HCT116 (cell line): Measurements from ENCODE around the gene ANXA2. TPM values are rescaled to one million over a fixed set of nuclear protein-coding genes. Genes with fewer than 3 reads are reported as not detected.

Experiments
- ATAC-seq: fragments of 200-7000 bp; cut with Tn5 transposase; 2 replicates; pipeline ENCODE4 v1.9.1; 2020; ENCODE audit warnings: mild to moderate bottlenecking, moderate library complexity
- BruUV-seq: library from RNA; stranded (reverse); fragments of 400-500 nt; replicated peaks from 2 replicates; lab custom pipeline; 2021; lab: Mats Ljungman, UMichigan
- CTCF ChIA-PET: fragments of 300-600 bp; sonication (Branson Sonifier 250); formaldehyde crosslinking; loops from one replicate; lab custom pipeline; 2021; ENCODE audit warnings: antibody characterized with exemption; lab: Charles Lee
- POLR2A ChIA-PET: fragments of 300-600, 350-600 bp; sonication (Branson Sonifier 250); formaldehyde crosslinking; loops from one replicate; lab custom pipeline; 2021; ENCODE audit warnings: antibody characterized with exemption; lab: Charles Lee
- RAD21 ChIA-PET, 2 experiments: fragments of 300-600 bp; sonication (Branson Sonifier 250); formaldehyde crosslinking; loops; one replicate each; lab custom pipeline; 2023; ENCODE audit warnings: low total read pairs in 2 of 2; ENCODE audit not compliant: uncharacterized antibody in 2 of 2, unreplicated experiment in 2 of 2, low non-redundant PET in 1 of 2; lab: Charles Lee
- DNase-seq: peaks from one replicate; pipeline ENCODE4 v3.0.0-alpha.2; 2010; ENCODE audit warnings: low read depth, low spot score
- H2AFZ ChIP-seq: fragments of 200-600 bp; shearing (Covaris generic), sonication (generic); 2 replicates; pipeline ENCODE4 v1.6.1; 2017; ENCODE audit warnings: low read depth, mixed run types, mixed read lengths, antibody characterized with exemption, low read length; ENCODE audit not compliant: poor library complexity, severe bottlenecking
- H3K27ac ChIP-seq: 2 replicates; pipeline ENCODE4 v1.5.1; 2012; ENCODE audit warnings: low read depth, low read length
- H3K27me3 ChIP-seq: fragments of 200-600 bp; sonication (generic); 2 replicates; pipeline ENCODE4 v1.6.1; 2016; ENCODE audit warnings: mixed run types, low read length, mixed read lengths; ENCODE audit not compliant: insufficient read depth
- H3K36me3 ChIP-seq, 2 experiments: fragments of 200-500 bp in 1 of 2; fragments of 200-600 bp in 1 of 2; sonication (Bioruptor generic) in 1 of 2; sonication (generic) in 1 of 2; 2 replicates each; pipeline versions ENCODE4 v1.5.1 to v1.6.1; 2014 to 2016; ENCODE audit warnings: low read length in 2 of 2, inconsistent platforms in 1 of 2, mixed read lengths in 1 of 2, mixed run types in 1 of 2; ENCODE audit not compliant: insufficient read depth in 2 of 2, control insufficient read depth in 1 of 2
- H3K4me1 ChIP-seq, 2 experiments: fragments of 200-600 bp in 1 of 2; sonication (generic) in 1 of 2; 2 replicates each; pipeline versions ENCODE4 v1.5.1 to v1.6.1; 2012 to 2017; ENCODE audit warnings: low read length in 2 of 2, inconsistent platforms in 1 of 2, mild to moderate bottlenecking in 1 of 2, mixed read lengths in 1 of 2, mixed run types in 1 of 2, moderate library complexity in 1 of 2; ENCODE audit not compliant: insufficient read depth in 2 of 2, control insufficient read depth in 1 of 2
- H3K4me2 ChIP-seq: fragments of 200-600 bp; sonication (generic); 2 replicates; pipeline ENCODE4 v1.6.1; 2017; ENCODE audit warnings: mixed run types, low read length, mixed read lengths
- H3K4me3 ChIP-seq, 2 experiments: fragments of 200-600 bp in 1 of 2; sonication (generic) in 1 of 2; replicated peaks in 1 of 2; 2 replicates each; pipeline ENCODE4 v1.5.1; 2011 to 2016; ENCODE audit warnings: low read length in 2 of 2, control low read depth in 1 of 2, low read depth in 1 of 2, mild to moderate bottlenecking in 1 of 2, mixed read lengths in 1 of 2, mixed run types in 1 of 2
- H3K79me2 ChIP-seq: fragments of 200-600 bp; sonication (generic); 2 replicates; pipeline ENCODE4 v1.6.1; 2017; ENCODE audit warnings: mild to moderate bottlenecking, mixed run types, low read length, moderate library complexity, mixed read lengths; ENCODE audit not compliant: insufficient read depth
- H3K9ac ChIP-seq: fragments of 200-600 bp; sonication (generic); 2 replicates; pipeline ENCODE4 v1.6.1; 2016; ENCODE audit warnings: low read length, mixed read lengths
- H3K9me2 ChIP-seq: fragments of 200-600 bp; sonication (generic), shearing (Covaris generic); 2 replicates; pipeline ENCODE4 v1.6.1; 2017; ENCODE audit warnings: mixed run types, mild to moderate bottlenecking, moderate library complexity; ENCODE audit not compliant: insufficient read depth
- H3K9me3 ChIP-seq, 2 experiments: fragments of 200-500 bp in 1 of 2; fragments of 200-600 bp in 1 of 2; sonication (Bioruptor generic) in 1 of 2; sonication (generic) in 1 of 2; 2 replicates each; pipeline ENCODE4 v1.6.1; 2014 to 2017; ENCODE audit warnings: low read length in 2 of 2, mixed read lengths in 2 of 2, inconsistent platforms in 1 of 2, low read depth in 1 of 2, mild to moderate bottlenecking in 1 of 2, mixed run types in 1 of 2, moderate library complexity in 1 of 2; ENCODE audit not compliant: control insufficient read depth in 1 of 2, insufficient read depth in 1 of 2
- H4K20me1 ChIP-seq: fragments of 200-600 bp; sonication (generic), shearing (Covaris generic); 2 replicates; pipeline ENCODE4 v1.6.1; 2017; ENCODE audit warnings: mixed run types, mild to moderate bottlenecking, moderate library complexity; ENCODE audit not compliant: insufficient read depth
- ATF3 ChIP-seq: IDR thresholded peaks from 2 replicates; pipeline ENCODE4 v1.6.1; 2012
- CEBPB ChIP-seq: IDR thresholded peaks from 2 replicates; pipeline ENCODE4 v1.6.1; 2012; ENCODE audit warnings: low read depth
- CTCF ChIP-seq, 3 experiments: fragments of 200-600 bp in 1 of 3; sonication (generic) in 1 of 3; IDR thresholded peaks in 2 of 3; conservative IDR thresholded peaks in 1 of 3; 2 replicates each; pipeline ENCODE4 v1.5.1; 2012 to 2017; ENCODE audit warnings: low read depth in 2 of 3, low read length in 2 of 3, antibody characterized with exemption in 1 of 3, borderline replicate concordance in 1 of 3, control low read depth in 1 of 3, mild to moderate bottlenecking in 1 of 3, mixed read lengths in 1 of 3, mixed run types in 1 of 3, moderate library complexity in 1 of 3; ENCODE audit not compliant: insufficient read depth in 1 of 3
- EGR1 ChIP-seq: IDR thresholded peaks from 2 replicates; pipeline ENCODE4 v1.6.1; 2012; ENCODE audit warnings: low read depth
- ELF1 ChIP-seq: IDR thresholded peaks from 2 replicates; pipeline ENCODE4 v1.6.1; 2012; ENCODE audit warnings: low read depth, borderline replicate concordance
- MAX ChIP-seq: IDR thresholded peaks from 2 replicates; pipeline ENCODE4 v1.6.1; 2012
- POLR2A ChIP-seq: IDR thresholded peaks from 2 replicates; pipeline ENCODE4 v1.7.0; 2011; ENCODE audit warnings: borderline replicate concordance; ENCODE audit not compliant: insufficient read depth, insufficient read length; ENCODE audit errors: extremely low read depth
- POLR2AphosphoS5 ChIP-seq: IDR thresholded peaks from 2 replicates; pipeline ENCODE4 v1.6.1; 2011; ENCODE audit warnings: mild to moderate bottlenecking, low read depth, low read length, moderate library complexity
- RAD21 ChIP-seq: IDR thresholded peaks from 2 replicates; pipeline ENCODE4 v1.6.1; 2012; ENCODE audit warnings: low read depth, mild to moderate bottlenecking
- SP1 ChIP-seq: IDR thresholded peaks from 2 replicates; pipeline ENCODE4 v1.6.1; 2012; ENCODE audit warnings: low read depth
- YY1 ChIP-seq: IDR thresholded peaks from 2 replicates; pipeline ENCODE4 v1.6.1; 2011; ENCODE audit warnings: low read length, low read depth, moderate library complexity, mild to moderate bottlenecking; ENCODE audit not compliant: insufficient replicate concordance; ENCODE audit errors: extremely low read depth
- ZFX ChIP-seq: fragments of 450-650 bp; IDR thresholded peaks from 2 replicates; pipeline ENCODE4 v1.6.1; 2017
- intact Hi-C: fragments of 100-400 bp; cut with micrococcal nuclease; formaldehyde crosslinking; loops from 2 replicates; pipeline ENCODE4 v1.10.0; 2022
- total RNA-seq: library from RNA; stranded (reverse); gene quantifications from one replicate; pipeline ENCODE4 v1.2.1, GENCODE V29; 2021; ENCODE audit not compliant: unreplicated experiment

The ANXA2 gene
- total RNA-seq, 1 experiment from 2014 or later: 1,298 TPM

GRCh38 chr15:60396958-60397771 lies 621 bp downstream of the ANXA2 start:
- intact Hi-C loops: no loop called here
- no peaks in the 10 kb centered on the region for H3K9me2 ChIP-seq
- H3K27ac ChIP-seq: peak overlapping the region; percentile 96
- TF ChIP-seq YY1 (no peak), POLR2AphosphoS5 (peak; percentile 46)
- H3K4me2 ChIP-seq: peak overlapping the region; percentile 92
- BruUV-seq: no TSS peak
- peak overlapping the region; percentile 97 for H3K9ac ChIP-seq
- no peaks in the 10 kb centered on the region for H3K27me3 ChIP-seq
- DNase-seq (no peak), ATAC-seq (peak; percentile 43)
- peaks cover 48% of the 10 kb centered on the region for H3K79me2 ChIP-seq
- ChIA-PET POLR2A (interaction anchor here (0.7 to 3.9 kb wide), 9 partner anchors 10 to 51 kb away, joined by 3 to 49 read pairs (median 4); no protein-coding TSS in a partner anchor), RAD21 (no interaction called here), CTCF (no interaction called here)
- no peaks in the 10 kb centered on the region for H3K9me3 ChIP-seq
- peak overlapping the region; percentile 61 to 65 for H3K4me3 ChIP-seq
- H3K4me1 ChIP-seq: peaks cover 61 to 85% of the 10 kb centered on the region in 2 experiments
- peaks cover 2 to 33% of the 10 kb centered on the region in 2 experiments for H3K36me3 ChIP-seq
- no peak overlapping the region for H2AFZ ChIP-seq
- no peaks in the 10 kb centered on the region for H4K20me1 ChIP-seq

GRCh38 chr15:60396560-60396957 lies 1.2 kb downstream of the ANXA2 start:
- BruUV-seq: no TSS peak
- Histone ChIP-seq H3K36me3 (peaks cover 2 to 38% of the 10 kb centered on the region in 2 experiments), H3K9me3 (no peaks in the 10 kb centered on the region), H2AFZ (no peak overlapping the region), H3K79me2 (peaks cover 54% of the 10 kb centered on the region), H3K4me2 (peak overlapping the region; percentile 92), H3K4me1 (peaks cover 67 to 87% of the 10 kb centered on the region in 2 experiments), H3K27me3 (no peaks in the 10 kb centered on the region), H4K20me1 (no peaks in the 10 kb centered on the region), H3K4me3 (peak overlapping the region; percentile 61 to 65), H3K9me2 (no peaks in the 10 kb centered on the region), H3K27ac (peak overlapping the region; percentile 96), H3K9ac (peak overlapping the region; percentile 97)
- ATAC-seq: no peak
- intact Hi-C loops: no loop called here
- TF ChIP-seq SP1 (no peak), CEBPB (no peak), CTCF (IDR thresholded peaks at IDR 0.05 in 2 of 3, conservative IDR thresholded peaks at IDR 0.05 in 1 of 3; ENCODE audit: borderline replicate concordance in 1 of 3, insufficient read depth in 1 of 3, low read depth in 2 of 3, low read length in 2 of 3) (no peak), POLR2A (no peak), YY1 (no peak), ZFX (no peak), EGR1 (no peak), MAX (no peak), ELF1 (no peak), RAD21 (no peak), POLR2AphosphoS5 (no peak), ATF3 (no peak)
- CTCF ChIA-PET: no interaction called here
- RAD21 ChIA-PET: no interaction called here
- DNase-seq: no peak
- POLR2A ChIA-PET: interaction anchor here (1.2 to 3.9 kb wide), 4 partner anchors 11 to 47 kb away, joined by 3 to 49 read pairs (median 21); no protein-coding TSS in a partner anchor
